Gastroesophageal sphincter (tissue), 3 donors: ENCODE results near the gene TTLL1.

Experiments
- EP300 ChIP-seq: sonication (generic); formaldehyde crosslinking; IDR thresholded peaks from one replicate; pipeline ENCODE4 v1.6.1; 2017; ENCODE audit warnings: antibody characterized with exemption, mild to moderate bottlenecking
- POLR2A ChIP-seq, 2 donors: fragments of 450-650 bp; IDR thresholded peaks; one replicate each; pipeline ENCODE4 v1.6.1; 2017; ENCODE audit warnings: antibody characterized with exemption in 2 of 2, mild to moderate bottlenecking in 2 of 2, moderate library complexity in 1 of 2
- POLR2AphosphoS5 ChIP-seq: sonication (generic); formaldehyde crosslinking; IDR thresholded peaks from one replicate; pipeline ENCODE4 v1.6.1; 2017; ENCODE audit warnings: antibody characterized with exemption
- TF ChIP-seq, protein P1 (sequence below), 4 experiments: fragments of 200-600 bp in 2 of 4; fragments of 450-650 bp in 2 of 4; sonication (generic) in 1 of 4; IDR thresholded peaks; one replicate each; pipeline ENCODE4 v1.5.1; 2017 to 2019; ENCODE audit warnings: antibody characterized with exemption in 4 of 4, mild to moderate bottlenecking in 2 of 4, moderate library complexity in 2 of 4

DNA sequence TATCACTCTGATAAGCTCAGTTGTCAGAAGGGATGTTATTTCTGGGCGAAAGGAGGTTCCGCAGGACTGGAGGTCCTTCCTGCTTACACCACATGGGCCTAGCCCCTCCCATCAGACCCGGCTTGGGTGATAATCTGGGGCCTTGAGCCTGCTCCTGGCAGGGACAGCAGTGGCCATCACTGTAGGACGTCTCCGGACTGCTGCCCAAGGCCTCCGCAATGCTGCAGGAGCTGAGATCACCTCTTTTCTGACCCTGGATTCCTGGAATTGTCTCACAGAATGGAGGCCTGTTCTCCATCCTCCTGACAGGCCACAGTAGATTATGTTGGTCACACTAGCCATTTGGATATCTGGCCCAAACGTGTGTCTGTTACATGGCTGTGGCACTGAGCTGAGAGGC is 12.1 kb upstream of the TTLL1 start:
- no peak for TF ChIP-seq EP300
- TF ChIP-seq, protein P1, sequence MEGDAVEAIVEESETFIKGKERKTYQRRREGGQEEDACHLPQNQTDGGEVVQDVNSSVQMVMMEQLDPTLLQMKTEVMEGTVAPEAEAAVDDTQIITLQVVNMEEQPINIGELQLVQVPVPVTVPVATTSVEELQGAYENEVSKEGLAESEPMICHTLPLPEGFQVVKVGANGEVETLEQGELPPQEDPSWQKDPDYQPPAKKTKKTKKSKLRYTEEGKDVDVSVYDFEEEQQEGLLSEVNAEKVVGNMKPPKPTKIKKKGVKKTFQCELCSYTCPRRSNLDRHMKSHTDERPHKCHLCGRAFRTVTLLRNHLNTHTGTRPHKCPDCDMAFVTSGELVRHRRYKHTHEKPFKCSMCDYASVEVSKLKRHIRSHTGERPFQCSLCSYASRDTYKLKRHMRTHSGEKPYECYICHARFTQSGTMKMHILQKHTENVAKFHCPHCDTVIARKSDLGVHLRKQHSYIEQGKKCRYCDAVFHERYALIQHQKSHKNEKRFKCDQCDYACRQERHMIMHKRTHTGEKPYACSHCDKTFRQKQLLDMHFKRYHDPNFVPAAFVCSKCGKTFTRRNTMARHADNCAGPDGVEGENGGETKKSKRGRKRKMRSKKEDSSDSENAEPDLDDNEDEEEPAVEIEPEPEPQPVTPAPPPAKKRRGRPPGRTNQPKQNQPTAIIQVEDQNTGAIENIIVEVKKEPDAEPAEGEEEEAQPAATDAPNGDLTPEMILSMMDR (IDR thresholded peaks at IDR 0.05), result no peak
- no peak for TF ChIP-seq POLR2AphosphoS5
- TF ChIP-seq POLR2A (IDR thresholded peaks at IDR 0.05), result no peak
